A172 (cell line): ENCODE data around the gene RBM47. TPM values are rescaled to one million over a fixed set of nuclear protein-coding genes. Genes with fewer than 3 reads are reported as not detected.
A peak's percentile ranks its signal among the peaks of the same experiment; 100 is the strongest.
"Not testable (repeated sequence)": the region's sequence is repeated elsewhere in the genome, so short reads cannot be mapped to it uniquely, and the experiment has no call there.

Experiments
- DNase-seq: peaks from one replicate; pipeline ENCODE4 v3.0.0-alpha.2; 2015; ENCODE audit warnings: low spot score
- total RNA-seq: library from RNA; depleted of rRNA; stranded (reverse); fragments of >200 nt; shearing (Covaris generic); gene quantifications from 2 replicates; pipeline ENCODE4 v1.2.3, GENCODE V29; 2014

The RBM47 gene
- total RNA-seq, 1 experiment from 2014 or later, result 4.9 TPM

DNA sequence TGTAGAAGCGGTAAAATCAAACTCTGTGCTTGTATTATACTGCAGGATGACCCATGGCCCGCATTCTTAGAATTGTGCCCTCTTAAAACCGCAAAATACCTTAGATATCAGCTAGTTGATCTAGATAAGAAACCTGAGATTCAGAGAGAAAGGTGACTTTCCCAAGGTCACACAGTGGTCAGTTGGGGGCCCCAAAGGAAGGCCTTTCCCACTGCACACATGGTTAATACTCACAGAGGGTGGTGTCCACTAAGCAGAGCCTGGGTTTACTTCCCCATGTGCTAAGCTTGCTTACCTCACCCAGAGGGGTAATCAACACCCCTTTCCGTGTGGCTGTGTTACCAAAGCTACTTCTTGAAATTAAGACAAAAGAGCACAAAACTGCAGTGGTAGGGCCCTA, 66.3 kb downstream of the RBM47 start:
- peak; percentile 38 for DNase-seq

DNA sequence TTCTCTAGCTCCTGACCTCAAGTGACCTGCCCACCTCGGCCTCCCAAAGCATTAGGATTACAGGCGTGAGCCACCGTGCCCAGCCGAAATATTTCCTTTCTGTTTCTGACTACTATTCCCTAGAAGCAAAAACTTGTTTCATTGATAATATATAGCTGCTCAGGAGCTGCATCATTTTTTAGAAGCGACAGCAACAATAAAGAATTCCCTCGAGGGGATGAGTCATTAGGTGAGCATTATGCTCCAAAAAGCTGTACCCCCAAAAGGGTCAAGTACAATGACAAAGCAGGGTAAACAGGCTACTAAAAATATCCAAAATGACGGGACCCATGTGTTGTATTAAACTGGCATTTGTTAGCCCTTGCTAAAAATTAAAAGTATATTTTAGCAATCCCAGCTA, 67.0 kb downstream of the RBM47 start:
- peak; percentile 34 for DNase-seq

DNA sequence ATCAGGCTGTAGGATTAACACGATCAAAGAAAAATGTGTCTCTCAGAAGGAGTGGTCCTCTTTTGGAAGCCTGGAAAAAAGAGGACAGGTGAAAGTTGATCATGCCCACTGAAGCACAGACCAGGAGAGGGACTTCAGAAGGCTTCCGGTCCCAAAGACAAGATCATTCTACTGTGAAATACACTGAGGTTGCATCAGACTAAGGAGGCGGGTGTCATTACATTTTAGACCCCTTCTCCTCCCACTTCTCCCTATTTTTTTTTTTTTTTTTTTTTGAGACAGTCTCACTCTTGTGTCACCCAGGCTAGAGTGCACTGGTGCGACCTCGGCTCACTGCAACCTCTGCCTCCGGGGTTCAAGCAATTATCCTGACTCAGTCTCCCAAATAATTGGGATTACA, 67.5 kb downstream of the RBM47 start:
- DNase-seq, result no peak

DNA sequence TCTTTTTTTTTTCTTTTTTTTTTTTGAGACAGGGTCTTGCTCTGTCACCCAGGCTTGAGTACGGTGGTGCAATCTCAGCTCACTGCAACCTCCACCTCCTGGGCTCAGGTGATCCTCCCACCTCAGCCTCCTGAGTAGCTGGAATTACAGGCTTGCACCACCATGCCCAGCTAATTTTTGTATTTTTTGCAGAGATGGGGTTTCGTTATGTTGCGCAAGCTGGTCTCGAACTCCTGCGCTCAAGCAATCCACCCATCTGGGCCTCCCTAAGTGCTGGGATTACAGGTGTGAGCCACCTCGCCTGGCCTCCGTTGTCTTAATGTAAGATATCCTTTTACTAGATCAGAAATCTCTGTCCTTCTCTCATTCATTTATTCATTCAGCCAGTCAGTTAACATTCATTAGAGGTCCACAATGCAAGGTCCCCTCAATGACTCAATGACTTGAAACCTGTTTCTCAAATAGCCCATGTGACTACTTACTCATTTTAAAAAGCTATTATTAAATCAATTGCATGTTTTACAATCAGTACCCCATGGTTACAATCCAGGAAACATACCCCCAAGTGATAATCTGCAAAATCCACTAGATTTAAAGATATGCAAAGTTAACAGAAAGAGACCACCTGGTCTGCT, 68.0 kb downstream of the RBM47 start:
- not testable (repeated sequence) for DNase-seq

DNA sequence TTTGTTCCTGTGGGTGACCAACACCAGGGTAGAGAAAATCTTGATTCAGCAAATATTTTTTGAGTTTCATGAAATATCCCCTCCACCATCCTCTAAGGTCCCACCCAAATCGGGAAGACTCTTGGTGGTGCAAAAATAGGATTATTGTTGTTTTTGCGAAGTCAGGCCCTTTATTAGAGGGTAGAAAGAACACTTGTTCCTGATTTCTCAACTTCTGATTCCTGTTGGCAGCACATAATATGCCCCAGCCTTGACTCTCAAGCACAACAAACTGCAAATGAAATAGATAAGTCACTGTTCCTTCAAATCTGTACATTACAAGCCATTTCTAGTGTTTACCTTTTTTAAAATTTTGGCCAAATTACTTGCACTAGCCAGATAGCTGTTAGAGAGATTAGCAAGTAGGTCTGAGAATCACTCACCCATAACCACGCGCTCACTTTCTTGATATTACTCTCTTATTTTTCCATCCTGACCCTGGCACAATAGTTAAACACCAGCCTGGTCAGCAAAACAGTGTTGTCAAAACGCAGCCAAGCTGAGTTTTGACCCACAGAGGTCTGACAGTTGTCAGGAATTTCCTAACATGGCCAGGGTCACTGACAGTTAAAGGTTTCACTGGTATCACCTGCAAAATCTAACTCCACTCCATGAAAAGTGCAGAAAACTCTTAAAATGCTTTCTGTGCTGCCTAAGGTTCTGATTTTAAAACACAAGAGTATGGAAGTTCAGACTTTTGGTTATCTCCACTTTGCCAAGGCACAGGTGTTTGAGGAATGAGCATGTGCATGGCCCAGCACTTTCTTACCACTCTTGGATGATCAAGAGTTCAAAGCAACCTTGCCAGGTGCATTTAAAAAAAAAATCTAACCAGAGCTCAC, 69.8 kb downstream of the RBM47 start:
- DNase-seq, result no peak

DNA sequence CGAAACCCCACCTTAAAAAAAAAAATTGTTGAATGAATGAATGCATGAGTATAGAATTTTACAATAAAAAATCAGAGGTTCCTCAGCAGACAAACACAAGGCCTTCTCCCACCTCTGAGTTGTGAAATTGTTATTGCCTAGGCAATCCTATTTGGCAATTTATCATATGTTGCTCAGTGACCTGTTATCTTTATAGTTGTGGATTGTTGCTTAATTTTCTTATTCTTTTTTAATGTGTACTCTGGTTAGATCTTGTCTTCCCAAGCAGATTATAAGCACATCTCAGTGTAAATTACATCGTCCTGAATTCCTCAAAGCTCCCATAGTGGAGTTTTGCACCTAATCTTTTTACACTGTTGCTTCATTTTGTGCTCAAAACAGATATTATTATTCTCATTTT, 71.9 kb downstream of the RBM47 start:
- no peak for DNase-seq

DNA sequence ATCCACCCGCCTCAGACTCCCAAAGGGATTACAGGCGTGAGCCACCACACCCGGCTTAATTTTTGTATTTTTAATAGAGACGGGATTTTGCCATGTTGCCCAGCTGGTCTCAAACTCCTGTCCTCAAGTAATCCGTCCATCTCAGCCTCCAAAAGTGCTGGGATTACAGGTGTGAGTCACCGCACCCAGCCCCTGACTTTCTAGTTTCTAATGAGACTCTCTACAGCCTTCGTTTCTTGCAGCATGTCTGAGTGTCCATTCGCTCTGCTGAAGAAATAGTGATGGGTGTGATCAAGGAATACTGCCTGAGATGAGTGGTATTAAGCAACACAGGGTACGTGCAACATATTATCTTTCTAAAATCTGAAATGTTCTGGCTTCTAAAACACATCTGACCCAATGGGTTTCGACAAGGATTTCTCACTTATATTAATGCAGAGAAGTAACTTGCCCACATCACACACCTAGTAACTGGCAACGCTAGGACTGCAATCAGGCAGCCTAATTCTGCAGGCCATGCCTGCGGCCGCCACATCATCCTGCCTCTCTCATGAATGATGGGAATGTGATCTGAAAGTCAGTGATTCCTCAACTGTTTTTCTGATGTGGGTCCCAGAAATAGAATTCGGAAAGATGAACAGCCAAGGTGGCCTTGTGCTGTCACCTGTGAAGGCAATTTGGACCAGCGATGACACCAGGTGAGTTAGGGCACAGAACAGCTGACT, 74.3 kb downstream of the RBM47 start:
- no peak for DNase-seq

DNA sequence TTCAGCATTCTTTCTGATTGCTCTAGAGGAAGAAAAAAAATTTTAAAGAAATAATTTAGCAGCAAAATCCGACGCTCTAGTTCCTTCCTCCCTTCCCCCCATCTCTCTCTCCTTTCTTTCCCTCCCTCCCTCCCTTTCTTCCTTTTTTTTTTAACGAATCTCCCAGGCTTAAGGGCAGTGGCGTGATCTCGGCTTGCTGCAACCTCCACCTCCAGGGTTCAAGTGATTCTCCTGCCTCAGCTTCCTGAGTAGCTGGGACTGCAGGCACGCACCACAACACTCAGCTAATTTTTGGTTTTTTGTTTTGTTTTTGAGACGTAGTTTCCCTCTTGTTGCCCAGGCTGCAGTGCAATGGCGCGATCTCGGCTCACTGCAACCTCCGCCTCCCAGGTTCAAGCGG, 75.0 kb downstream of the RBM47 start:
- DNase-seq, result not testable (repeated sequence)

DNA sequence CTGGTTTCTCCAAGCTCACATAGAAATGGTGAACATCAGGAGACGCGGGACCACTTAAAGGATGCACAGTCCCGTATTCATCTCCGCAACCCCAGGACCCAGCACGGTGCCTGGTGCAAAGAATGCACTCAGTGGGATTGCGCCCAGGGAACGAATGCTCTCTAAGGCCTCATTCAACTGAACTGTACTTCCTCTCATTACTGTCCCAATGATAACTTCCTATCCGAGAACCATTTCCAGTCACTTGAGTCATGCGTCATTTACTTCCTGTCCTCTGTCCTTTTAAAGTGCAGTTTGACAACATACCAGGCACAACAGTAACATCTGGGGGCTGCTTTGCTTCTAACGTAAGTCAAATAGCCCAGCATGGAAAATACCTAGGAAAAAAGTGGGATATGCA, 75.7 kb downstream of the RBM47 start:
- DNase-seq, result no peak

DNA sequence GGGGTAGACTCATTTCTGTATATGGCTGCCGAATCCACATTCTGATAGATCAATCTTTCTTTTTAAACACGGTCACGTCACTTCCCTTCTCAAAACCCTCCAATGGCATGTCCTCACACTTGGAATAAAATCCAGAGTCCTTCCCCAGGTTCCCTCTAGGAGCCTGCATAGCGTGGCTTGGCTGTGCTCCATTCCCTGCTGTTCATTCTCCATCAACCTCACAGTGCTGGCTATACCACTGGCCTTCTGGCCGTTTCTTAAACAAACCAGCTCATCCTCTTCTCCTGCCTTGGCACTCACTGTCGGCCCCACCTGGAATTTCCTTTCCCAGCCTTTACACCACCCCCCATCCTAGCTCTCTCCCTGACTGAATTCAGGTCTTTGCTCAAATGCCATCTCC, 77.1 kb downstream of the RBM47 start:
- no peak for DNase-seq

DNA sequence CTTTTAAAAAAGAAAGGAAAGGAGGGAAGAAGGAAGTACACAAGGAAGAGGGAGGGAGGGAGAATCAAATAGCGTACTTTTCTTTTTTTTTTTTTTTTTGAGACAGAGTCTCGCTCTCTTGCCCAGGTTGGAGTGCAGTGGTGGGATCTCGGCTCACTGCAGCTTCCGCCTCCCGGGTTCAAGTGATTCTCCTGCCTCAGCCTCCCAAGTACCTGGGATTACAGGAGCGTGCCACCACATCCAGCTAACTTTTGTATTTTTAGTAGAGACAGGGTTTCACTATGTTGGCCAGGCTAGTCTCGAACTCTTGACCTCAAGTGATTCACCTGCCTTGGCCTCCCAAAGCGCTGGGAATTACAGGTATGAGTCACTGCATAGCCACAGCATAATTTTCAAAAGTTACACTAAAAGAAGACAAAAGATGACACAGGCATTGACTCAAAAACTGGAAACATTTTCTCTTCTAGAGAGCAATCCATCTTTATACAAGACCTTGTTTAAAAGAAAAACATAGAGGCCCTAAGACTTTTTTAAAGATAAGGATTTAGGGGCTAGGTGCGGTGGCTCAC, 78.0 kb downstream of the RBM47 start:
- peak; percentile 52 for DNase-seq

DNA sequence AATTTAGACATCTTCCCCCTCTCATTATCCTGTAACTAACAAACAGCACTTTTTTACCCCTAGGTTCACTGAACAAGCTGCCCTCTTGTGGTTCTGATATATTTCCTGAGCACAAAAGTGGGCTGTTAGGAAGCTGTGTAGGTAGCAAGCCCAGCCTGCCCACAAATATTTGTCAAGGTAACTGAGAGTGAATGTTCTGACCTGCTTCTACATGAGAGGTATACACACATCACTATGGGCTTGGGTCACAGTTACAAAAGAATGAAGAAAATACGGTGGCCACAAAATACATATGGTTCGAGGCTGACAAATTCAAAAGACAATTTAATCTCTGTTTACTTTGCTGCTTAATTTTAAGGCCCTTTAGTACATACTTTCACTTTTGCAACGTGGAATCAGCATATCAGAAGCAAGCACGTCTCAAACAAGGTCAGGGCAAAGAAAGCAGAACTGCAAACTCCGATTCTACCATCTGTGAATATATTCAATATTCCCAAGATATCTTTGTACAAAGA, 78.7 kb downstream of the RBM47 start:
- no peak for DNase-seq

DNA sequence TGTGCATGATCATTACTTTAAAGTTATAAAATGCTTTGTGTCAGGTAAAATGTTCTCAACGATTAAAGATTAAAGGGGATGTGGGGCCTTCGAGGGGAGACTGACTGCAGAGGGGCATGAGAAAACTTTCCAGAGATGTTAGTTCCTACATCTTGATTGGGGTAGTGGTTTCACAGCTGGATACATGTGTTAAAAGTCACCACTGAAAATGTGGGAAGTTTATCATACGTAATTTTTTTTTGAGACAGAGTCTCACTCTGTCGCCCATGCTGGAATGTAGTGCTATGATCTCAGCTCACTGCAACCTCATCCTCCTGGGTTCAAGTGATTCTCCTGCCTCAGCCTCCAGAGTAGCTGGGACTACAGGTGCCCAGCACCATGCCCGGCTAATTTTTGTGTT, 79.5 kb downstream of the RBM47 start:
- DNase-seq, result no peak

DNA sequence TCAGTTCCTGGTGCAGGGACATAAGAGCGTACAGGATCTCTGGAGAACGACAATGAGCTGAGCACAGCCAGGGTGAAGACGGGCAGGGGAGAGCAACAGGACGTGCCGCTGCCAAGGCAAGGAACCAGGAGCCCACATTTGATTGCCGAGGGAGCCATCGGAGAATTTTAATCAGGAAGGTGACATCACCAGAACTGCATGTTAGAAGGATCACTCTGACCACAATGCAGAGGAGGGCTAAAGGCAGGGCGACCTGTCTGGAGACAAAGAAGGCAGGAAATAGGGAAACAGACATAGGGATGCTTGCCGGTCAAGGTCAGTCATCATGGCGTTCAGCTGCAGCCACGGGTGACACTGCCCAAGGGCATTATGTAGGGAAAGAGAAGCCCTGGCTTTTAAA, 81.4 kb downstream of the RBM47 start:
- peak; percentile 55 for DNase-seq

DNA sequence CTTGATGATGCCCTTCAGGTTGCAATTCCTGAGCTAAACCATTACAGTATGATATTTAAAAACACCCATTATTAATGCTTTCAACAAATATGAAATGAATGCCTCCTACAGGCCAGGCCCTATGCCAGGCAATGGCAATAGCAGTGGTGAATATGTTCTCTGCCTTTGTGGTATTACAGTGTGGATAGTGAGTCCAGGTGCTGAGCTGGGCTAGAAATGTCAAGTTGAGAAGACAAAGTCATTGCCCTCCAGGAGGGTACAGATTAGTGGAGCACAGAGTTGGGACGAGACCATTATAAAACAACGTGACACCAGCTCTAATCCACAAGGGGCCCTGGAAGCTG, 81.9 kb downstream of the RBM47 start:
- no peak for DNase-seq

DNA sequence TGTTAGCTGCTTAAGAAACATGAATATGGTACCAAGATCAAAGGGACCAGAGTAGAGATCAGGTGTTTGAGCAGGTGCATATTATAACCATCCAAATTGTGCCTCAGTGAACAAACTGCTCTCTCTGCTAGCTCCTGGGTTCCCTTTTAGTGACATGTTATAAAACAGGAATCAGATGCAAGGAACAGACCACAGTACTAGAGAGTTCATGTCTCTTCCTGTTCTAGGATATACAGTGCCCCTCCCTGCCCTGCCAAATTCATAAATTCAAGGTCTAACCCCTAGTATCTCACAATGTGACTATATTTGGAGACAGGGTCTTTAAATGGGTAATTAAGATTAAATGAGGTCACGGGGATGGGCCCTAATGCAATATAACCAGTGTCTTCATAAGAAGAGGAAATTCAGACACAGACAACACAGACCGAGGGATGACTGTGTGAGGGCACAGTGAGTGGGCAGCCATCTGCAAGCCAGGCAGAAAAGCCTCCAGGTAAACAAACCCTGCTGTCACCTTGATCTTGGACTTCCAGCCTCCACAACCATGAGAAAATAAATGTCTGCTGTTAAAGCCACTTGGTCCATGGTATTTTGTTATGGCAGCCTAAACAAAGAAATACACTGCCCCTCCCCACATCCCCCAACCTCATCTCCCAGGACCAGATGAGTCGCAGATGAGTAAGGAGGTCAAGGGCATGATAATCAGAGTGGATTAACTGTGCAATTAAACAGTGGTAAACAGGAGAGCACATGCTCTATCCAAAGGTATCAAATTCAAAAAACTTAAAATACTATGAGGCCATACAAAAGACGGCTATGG, 82.5 kb downstream of the RBM47 start:
- DNase-seq, result no peak

DNA sequence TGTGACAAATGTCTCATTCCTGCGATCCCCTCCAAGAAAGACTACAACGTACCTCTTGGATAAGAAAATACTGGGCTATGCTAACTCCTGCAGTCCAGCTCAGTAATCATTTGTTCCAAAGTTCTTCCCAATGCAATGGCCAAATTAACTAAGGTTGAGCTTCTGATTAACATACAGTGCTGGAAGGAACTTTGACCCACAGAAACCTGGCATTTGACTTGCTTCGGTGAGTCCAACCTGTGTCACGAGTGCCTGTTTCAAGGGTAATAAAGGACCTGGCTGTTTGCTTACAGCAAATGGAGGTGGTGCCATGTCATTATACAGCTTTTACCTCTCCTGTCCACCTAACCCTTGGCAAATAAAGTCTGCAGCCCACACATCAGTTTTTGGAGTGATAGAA, 83.2 kb downstream of the RBM47 start:
- no peak for DNase-seq

DNA sequence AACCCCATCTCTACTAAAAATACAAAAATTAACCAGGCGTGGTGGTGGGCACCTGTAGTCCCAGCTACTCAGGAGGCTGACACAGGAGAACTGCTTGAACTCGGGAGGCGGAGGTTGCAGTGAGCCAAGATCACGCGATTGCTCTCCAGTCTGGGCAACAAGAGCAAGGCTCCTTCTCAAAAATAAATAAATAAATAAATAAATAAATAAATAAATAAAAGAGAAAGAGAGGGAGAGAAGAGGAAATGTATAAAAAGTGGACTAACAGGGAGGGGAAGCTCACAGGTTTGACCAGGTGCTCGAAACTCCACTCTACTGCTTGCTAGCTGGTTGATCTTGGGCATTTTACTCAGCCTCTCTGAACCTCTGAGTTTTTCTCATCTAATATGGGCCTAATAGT, 84.2 kb downstream of the RBM47 start:
- not testable (repeated sequence) for DNase-seq

DNA sequence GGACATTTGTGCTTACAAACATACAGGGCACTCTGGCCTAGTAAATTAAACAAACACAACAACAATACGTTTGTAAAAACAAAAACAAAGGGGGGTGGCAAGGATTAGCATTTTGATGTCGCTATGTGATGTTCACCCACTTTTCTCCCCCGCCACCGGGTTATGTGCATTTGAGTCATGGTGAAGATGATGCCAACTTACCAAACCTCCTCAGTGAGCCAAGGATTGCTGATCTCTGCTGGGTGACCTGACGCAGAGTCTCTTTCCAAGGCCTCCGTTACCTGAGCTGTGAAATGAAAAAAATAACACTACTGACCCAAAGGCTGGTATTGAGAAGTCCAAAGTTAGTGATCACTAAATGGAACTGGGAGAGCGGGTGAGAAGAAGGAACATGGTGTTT, 85.4 kb downstream of the RBM47 start:
- no peak for DNase-seq

DNA sequence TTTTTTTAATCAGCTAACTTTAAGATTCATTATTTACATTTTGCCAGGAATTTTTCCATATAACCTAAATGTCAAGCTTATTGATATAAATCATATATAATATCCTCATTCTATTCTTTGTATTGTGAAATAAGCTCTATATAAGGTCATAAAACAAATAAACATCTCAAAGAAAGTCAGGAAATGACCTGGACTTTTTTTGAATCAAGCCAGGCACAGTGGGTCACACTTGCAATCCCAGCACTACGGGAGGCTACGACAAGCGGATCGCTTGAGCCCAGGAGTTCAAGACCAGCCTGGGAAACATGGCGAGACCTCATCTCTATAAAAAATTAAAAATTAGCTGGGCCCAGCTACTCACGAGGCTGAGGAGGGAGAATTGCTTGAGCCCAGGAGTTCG, 88.9 kb downstream of the RBM47 start:
- DNase-seq, result no peak

DNA sequence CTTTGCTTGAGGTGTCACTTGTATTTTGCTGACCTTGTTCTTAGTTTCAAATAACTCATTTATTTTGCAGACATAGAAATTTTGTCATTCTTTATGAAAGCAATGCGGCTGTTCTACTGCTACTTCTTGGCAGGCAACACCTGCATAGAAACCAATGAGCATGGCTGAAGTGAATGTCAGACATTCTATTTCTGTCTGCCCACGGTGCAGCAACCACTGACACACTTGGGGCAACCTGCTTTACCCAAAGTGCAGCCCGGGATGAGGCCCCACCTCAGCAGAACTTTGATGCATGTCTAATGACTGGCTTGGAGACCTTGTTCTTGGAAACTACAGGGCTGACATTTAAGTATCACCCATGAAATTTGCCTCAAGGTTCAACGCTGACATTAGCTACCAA, 93.6 kb downstream of the RBM47 start:
- no peak for DNase-seq
